SK-N-MC (cell line): ENCODE results near the gene SH3RF3.

Experiments used
- EZH2 ChIP-seq: fragments of 200-600 bp; sonication (generic); IDR thresholded peaks from one replicate; pipeline ENCODE4 v1.6.1; 2017; ENCODE audit warnings: antibody characterized with exemption
- POLR2AphosphoS5 ChIP-seq: IDR thresholded peaks from 2 replicates; pipeline ENCODE4 v1.6.1; 2012; ENCODE audit warnings: mild to moderate bottlenecking, low read depth, low read length, borderline replicate concordance

- TF ChIP-seq POLR2AphosphoS5 = no peak
- TF ChIP-seq EZH2 = no peak
Measured at GRCh38 chr2:109402980-109403840, 274.2 kb downstream of the SH3RF3 start.
